Measurements from ENCODE around the gene COL5A2.
A peak's percentile ranks its signal among the peaks of the same experiment; 100 is the strongest.

The COL5A2 gene

GRCh38 chr2:189010536-189010935, 169.0 kb downstream of the COL5A2 start:
- H3K4me3 ChIP-seq (replicated peaks; ENCODE audit: low read depth, low read length), result no peak overlapping the region
- no peak for TF ChIP-seq CTCF (IDR thresholded peaks at IDR 0.05; ENCODE audit: low read length, missing control alignments)
- DNase-seq (ENCODE audit: low read depth), result no peak

- no peak for DNase-seq (ENCODE audit: low read depth)
- TF ChIP-seq CTCF (IDR thresholded peaks at IDR 0.05; ENCODE audit: low read length, missing control alignments), result no peak
- H3K4me3 ChIP-seq (replicated peaks; ENCODE audit: low read depth, low read length), result no peak overlapping the region
Measured at GRCh38 chr2:189008555-189009262, 170.9 kb downstream of the COL5A2 start.

GRCh38 chr2:189002079-189002478, 177.5 kb downstream of the COL5A2 start:
- no peak overlapping the region for H3K4me3 ChIP-seq (replicated peaks; ENCODE audit: low read depth, low read length)
- no peak for TF ChIP-seq CTCF (IDR thresholded peaks at IDR 0.05; ENCODE audit: low read length, missing control alignments)
- peak; percentile 78 for DNase-seq (ENCODE audit: low read depth)

GRCh38 chr2:189000221-189000620, 179.3 kb downstream of the COL5A2 start:
- no peak for TF ChIP-seq CTCF (IDR thresholded peaks at IDR 0.05; ENCODE audit: low read length, missing control alignments)
- no peak for DNase-seq (ENCODE audit: low read depth)
- H3K4me3 ChIP-seq (replicated peaks; ENCODE audit: low read depth, low read length), result no peak overlapping the region

- no peak overlapping the region for H3K4me3 ChIP-seq (replicated peaks; ENCODE audit: low read depth, low read length)
- TF ChIP-seq CTCF (IDR thresholded peaks at IDR 0.05; ENCODE audit: low read length, missing control alignments), result no peak
- peak; percentile 57 for DNase-seq (ENCODE audit: low read depth)
Measured at GRCh38 chr2:188997263-188997662, 182.3 kb downstream of the COL5A2 start.

GRCh38 chr2:188993247-188993646, 186.3 kb downstream of the COL5A2 start:
- DNase-seq (ENCODE audit: low read depth), result no peak
- no peak overlapping the region for H3K4me3 ChIP-seq (replicated peaks; ENCODE audit: low read depth, low read length)
- TF ChIP-seq CTCF (IDR thresholded peaks at IDR 0.05; ENCODE audit: low read length, missing control alignments), result no peak

- TF ChIP-seq CTCF (IDR thresholded peaks at IDR 0.05; ENCODE audit: low read length, missing control alignments), result no peak
- H3K4me3 ChIP-seq (replicated peaks; ENCODE audit: low read depth, low read length), result no peak overlapping the region
- DNase-seq (ENCODE audit: low read depth), result peak; percentile 58
Measured at GRCh38 chr2:188986839-188987238, 192.7 kb downstream of the COL5A2 start.

All from fibroblast of pulmonary artery (primary cell).